ENCODE data around the gene CNKSR1.

Gene CNKSR1, protein sequence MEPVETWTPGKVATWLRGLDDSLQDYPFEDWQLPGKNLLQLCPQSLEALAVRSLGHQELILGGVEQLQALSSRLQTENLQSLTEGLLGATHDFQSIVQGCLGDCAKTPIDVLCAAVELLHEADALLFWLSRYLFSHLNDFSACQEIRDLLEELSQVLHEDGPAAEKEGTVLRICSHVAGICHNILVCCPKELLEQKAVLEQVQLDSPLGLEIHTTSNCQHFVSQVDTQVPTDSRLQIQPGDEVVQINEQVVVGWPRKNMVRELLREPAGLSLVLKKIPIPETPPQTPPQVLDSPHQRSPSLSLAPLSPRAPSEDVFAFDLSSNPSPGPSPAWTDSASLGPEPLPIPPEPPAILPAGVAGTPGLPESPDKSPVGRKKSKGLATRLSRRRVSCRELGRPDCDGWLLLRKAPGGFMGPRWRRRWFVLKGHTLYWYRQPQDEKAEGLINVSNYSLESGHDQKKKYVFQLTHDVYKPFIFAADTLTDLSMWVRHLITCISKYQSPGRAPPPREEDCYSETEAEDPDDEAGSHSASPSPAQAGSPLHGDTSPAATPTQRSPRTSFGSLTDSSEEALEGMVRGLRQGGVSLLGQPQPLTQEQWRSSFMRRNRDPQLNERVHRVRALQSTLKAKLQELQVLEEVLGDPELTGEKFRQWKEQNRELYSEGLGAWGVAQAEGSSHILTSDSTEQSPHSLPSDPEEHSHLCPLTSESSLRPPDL

DNA sequence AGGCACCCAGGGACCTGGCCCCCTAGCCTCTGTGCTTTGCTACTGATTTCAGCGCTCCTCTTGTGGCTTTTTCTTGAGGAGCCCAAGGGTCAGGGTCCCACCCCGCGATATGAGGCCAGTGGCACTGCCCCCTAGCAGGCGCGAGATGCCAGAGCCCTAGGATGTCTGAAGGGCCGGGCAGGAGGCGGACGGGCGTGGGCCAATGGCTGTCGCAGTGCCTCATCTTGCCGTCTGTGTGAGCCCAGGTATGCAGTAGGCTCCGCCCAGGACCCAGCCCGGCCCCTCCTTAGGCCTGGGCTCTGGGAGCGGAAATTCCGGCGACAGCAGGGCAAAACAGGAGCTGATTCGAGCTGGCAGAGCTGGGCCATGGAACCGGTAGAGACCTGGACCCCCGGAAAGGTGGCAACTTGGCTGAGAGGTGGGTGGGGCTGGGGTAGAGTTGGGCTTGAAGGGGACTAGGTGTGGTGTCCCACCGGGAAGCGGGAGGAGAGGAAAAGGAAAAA lies at the start of gene CNKSR1:
Gene CNKSR1, plus strand, starts transcription at position 310 of the 503 bp plus-strand sequence. Its CDS starts 57 bp downstream, at position 367.
- DNase-seq, result peak in 1 of 2 donors; percentile 24

DNA sequence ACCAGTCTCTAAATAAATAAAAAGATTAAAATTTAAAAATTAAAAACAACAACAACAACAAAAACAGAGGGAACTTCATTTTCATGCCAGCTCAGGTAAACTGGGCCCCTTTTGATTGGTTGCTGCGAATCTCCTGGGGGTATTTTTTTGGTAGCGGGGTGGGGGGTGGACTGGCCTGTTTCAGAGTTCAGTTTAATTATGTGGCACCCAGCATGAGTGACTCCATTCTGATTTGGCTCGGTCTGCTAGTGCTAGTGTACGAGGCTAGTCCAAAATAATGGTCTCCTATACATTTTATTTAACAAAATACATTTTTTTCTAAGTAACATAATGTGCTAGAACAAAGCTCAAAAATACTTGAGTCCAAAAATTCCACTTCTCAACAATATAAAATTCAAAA lies 47.5 kb upstream of the CNKSR1 start:
- no peak for DNase-seq

DNA sequence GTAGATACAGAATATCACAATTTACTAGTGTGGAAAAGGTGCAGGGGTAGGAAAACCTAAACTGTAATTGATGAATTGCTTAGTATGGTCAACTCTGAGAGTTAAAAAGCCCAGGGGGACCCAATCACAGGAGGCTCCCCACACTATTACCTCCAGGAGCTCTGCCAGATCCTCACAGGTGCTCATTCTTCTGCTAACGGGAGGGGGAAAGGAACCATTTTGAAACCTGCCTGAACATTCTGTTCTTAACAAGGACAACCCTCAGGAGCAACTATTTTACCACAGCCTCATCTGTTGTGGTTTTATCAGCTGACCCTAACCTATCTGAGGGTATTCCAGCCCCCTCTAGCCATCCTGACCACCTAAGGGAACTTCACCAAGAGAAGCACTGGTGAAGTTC lies 46.6 kb upstream of the CNKSR1 start:
- DNase-seq, result no peak

DNA sequence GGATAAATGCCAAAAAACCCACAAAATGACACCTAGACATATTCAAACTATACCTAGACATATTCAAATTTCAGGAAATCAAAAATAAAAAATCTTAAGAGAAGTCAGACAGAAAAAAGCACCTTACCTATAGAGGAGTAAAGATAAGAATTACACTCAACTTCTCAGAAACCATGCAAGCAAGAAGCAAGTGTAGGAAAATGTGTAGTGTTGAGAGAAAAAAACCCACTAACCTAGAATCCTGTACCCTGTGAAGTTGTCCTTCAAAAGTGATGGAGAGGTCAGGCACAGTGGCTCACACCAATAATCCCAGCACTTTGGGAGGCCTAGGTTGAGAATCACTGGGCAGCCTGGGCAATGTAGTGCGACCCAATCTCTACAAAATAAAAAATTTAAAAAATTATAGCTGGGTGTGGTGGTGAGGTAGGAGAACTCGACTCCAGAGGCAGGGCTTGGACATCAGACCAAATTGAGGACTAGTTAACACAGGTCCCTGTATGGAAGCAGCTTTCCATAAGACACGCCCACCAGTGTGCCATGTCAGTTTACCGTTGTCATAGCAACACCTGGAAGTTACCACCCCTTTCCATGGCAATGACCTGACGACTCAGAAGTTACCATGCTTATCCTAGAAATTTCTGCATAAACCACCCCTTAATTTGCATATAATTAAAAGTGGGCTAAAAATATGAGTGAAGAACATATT lies 45.0 kb upstream of the CNKSR1 start:
- DNase-seq, result no peak

DNA sequence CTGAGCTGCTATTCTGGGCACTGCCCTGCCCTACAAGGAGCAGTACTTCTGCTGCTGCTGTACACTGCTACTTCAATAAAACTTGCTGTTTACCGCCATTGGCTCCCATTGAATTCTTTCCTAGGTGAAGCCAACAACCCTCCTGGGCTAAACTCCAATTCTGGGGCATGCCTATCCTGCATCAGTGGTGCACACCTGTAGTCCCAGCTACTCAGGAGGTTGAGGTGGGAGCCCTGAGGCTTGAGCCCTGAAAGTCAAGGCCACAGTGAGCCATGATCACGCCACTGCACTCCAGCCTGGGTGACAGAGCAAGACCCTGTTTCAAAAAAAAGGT lies 44.5 kb upstream of the CNKSR1 start:
- no peak for DNase-seq

GRCh38 chr1:26134466-26134865 lies 42.8 kb upstream of the CNKSR1 start:
- DNase-seq, result no peak

DNA sequence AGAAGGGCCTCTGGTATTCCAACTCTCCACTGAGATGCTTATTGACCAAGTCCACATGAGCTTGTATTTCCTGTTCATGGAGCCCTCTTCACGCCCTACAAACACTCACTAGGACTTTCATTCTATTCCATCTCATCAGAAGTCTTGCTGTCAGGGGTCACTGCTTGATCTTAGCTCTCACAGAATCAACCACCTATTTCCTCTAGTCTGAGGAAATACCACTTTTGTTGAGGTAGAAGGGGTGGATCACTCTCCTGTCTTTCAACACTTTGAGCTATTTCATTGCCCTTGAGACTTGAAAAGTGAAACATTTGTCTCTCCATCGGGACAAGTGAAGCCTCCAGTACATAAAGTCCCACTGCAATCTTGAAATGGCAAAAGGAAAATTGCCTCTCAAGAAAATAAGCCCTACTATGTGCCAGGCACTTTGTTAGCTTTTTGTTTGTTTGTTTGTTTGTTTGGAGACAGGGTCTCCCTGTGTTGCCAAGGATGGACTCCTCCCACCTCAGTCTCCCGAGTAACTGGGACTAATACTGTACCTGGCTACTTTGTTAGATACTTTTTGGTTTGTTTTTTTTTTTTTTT lies 38.2 kb upstream of the CNKSR1 start:
- DNase-seq, result no peak

DNA sequence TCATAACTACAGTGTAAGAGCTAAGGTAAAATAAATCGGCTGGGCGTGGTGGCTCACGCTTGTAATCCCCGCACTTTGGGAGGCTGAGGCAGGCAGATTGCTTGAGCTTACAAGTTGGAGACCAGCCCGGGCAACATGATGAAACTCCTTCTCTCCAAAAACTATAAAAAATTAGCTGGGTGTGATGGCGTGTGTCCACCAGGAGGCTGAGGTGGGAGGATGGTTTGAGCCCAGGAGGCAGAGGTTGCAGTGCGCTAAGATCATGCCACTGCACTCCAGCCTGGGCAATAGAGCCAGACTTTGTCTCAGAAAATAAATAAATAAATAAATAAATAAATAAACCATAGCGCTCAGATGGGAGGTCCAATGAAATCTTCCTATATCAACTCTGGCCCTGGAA lies 35.1 kb upstream of the CNKSR1 start:
- no peak for DNase-seq

DNA sequence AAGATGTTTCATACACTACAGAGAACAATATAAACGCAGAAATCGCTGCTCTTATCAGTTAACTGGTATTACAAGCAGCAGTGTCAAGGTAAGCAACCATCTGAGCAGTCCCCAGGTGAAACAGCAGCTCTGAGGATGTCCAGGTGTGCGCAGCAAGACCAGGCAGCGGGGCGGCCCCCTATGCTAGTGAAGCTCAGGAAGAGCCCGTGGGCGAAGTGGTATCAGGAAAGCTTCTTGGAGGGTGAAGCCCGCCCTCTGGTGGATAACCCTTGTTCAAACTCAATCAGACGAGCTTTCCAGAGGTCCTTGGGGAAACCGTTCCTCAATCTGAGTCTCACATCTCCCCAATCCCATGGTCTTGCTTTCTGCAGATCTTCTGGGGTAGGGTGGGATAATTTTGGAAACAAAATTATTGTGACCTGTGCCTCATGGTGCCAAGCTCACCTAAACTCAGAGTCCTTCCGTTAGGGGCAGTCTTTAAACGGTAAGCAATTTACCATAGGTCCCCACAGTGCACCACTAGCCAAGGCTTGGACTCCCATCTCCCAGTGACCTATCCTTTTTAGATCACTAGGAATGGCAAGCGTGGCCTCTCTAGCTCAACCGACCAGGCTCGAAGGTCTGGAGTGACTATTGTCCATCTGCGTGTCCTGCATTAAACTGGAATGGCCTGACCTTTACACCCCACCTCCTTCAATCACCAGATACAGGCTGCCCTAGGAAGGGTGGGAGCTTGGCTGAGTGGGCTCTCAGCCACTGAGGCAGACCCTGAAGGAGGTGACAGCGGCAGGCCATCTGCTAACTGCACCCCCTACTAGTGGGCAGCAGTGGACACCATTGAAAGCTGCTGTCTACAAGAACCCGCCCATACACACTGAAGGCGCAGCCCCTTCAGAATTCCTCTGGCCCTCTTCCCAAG lies 32.0 kb upstream of the CNKSR1 start:
- peak; percentile 77 to 79 for DNase-seq

DNA sequence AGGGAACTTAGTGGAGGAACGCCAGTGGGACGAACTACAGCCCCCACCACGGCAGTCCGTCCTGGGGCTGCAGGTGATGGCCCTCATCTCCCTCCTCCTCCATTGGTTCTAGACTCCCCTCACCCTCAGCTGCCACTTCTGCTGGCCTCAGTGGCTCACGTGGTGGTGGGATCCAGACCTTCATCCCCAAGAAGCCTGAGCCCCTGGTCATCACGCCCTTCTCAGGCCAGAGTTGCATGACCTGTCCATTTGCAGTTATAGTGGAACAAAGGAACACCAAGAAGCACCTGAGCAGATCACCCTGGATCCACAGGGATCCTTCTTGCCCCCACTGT lies 31.4 kb upstream of the CNKSR1 start:
- no peak for DNase-seq

- no peak for DNase-seq
Measured at GRCh38 chr1:26148887-26149286, 28.4 kb upstream of the CNKSR1 start.

GRCh38 chr1:26153966-26154532 lies 23.2 kb upstream of the CNKSR1 start:
- DNase-seq, result no peak

- DNase-seq, result no peak
Measured at GRCh38 chr1:26154750-26155149, 22.5 kb upstream of the CNKSR1 start.

- no peak for DNase-seq
Measured at GRCh38 chr1:26155370-26156284, 21.7 kb upstream of the CNKSR1 start.

- no peak for DNase-seq
Measured at GRCh38 chr1:26156285-26157038, 20.8 kb upstream of the CNKSR1 start.

DNA sequence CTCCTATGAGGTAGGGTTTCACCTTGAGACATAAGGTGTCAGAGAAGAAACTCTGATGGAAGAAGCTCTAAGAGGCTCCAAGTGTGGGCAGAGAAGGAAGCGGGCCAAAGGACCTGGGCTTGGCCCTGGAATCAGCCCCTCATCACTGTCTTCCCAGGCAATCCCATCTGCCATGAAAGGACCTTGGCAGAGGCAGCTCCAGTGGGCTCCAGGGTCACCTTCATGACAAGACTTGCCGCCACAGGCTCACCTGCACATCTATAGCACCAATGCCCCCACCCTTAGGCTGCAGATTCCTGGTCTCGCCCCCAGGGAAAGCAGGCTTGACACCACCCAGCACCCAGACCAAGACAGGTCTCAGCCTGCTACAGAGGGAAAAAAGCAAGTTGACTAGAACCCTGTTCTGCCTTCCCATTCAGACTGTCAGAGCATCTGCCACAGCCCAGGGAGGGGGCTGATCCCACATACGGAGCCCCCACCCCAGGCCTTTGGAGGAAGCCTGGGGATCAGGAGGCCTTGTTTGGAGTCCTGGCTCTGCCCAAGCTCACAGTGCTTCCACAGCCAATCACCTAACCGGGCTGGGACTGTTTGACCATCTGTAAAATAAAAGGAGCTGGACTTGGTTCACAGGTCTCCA lies 18.9 kb upstream of the CNKSR1 start:
- DNase-seq, result no peak

DNA sequence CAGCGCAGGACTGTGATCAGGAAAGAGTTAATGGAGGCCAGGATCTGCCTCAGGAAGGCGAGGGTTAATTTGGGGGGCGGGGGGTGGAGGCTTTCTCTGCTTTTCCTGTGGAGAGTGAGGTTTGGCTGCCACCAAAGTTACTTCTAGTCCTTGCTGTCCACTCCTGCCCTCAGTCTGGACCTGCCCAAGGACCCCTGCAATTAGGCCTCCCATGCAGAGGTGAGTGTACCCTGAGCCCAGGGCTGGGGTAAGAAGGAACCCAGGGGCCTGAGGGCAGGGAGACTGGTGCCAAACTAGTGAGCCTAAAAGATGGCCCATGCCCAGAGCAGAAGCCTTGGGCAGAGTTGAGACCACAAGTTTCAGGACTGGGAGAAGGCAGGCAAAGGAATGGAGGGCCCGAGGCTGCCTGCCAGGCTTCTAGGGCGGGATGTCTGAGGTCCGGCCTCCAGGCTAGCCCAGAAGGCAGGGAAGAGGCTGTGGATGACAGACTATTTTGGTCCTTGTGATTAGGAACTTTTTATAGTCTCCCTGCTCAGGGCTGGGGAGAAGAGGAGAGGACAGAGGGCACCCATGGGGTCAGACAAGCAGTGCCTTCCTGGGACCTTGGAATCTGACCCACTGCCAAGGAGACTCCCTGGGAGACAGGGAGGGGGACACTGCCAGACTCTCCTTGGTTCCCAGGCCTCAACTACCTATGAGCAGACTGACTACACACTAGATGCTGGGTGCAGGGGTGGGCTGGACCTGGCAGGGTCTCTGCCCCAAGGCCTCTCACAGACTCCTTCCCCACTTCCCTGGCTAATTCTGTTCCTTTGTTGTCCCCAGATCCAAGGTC lies 18.2 kb upstream of the CNKSR1 start, which contains the start of gene FAM110D:
Gene FAM110D, plus strand, starts transcription at position 172 of the 835 bp plus-strand sequence. CDS start 2,213 bp downstream, outside the sequence.
- DNase-seq, result no peak

- DNase-seq, result no peak
Measured at GRCh38 chr1:26159743-26160039, 17.6 kb upstream of the CNKSR1 start.
